ENCODE results near the gene LATS1. TPM values are rescaled to one million over a fixed set of nuclear protein-coding genes. Genes with fewer than 3 reads are reported as not detected.
A peak's percentile ranks its signal among the peaks of the same experiment; 100 is the strongest.
"Not testable (repeated sequence)": the region's sequence is repeated elsewhere in the genome, so short reads cannot be mapped to it uniquely, and the experiment has no call there.

The LATS1 gene
- total RNA-seq, 6 experiments from 2014 or later = 9.5 to 16.6 (median 10.9) TPM

- Histone ChIP-seq H3K4me1 (peaks cover 0 to 52% (median 19%) of the 10 kb centered on the region in 4 donors), H3K27me3 (no peaks in the 10 kb centered on the region), H3K4me3 (no peak overlapping the region), H3K36me3 (no peaks in the 10 kb centered on the region), H3K9me3 (no peaks in the 10 kb centered on the region), H3K27ac (peak overlapping the region in 2 of 3 donors; percentile 93 to 94)
- intact Hi-C loops (cut with DNase I) = no loop called here
- no peak for TF ChIP-seq CTCF (IDR thresholded peaks at IDR 0.05)
- no peak for TF ChIP-seq POLR2A (IDR thresholded peaks at IDR 0.05)
- ATAC-seq = no peak
- WGBS (ENCODE audit: insufficient coverage, low coverage, low lambda C conversion rate, missing lambda C conversion rate) = 73% methylated on average over 4 of the region's 8 CpGs
- no peak for DNase-seq
Observed at GRCh38 chr6:149751239-149751638, 33.3 kb upstream of the LATS1 start.

GRCh38 chr6:149750136-149750609, 32.3 kb upstream of the LATS1 start:
- 0% methylated on average over 7 of the region's 25 CpGs for WGBS (ENCODE audit: insufficient coverage, low coverage, low lambda C conversion rate, missing lambda C conversion rate)
- Histone ChIP-seq H3K4me1 (peaks cover 0 to 49% (median 21%) of the 10 kb centered on the region in 4 donors), H3K27ac (peak overlapping the region; percentile 87 to 94 (median 93)), H3K27me3 (no peaks in the 10 kb centered on the region), H3K36me3 (no peaks in the 10 kb centered on the region), H3K4me3 (peak overlapping the region; percentile 83 to 93 (median 92)), H3K9me3 (no peaks in the 10 kb centered on the region)
- ATAC-seq = peak; percentile 17 to 60 (median 22)
- TF ChIP-seq POLR2A (IDR thresholded peaks at IDR 0.05) (no peak), CTCF (IDR thresholded peaks at IDR 0.05) (no peak)
- intact Hi-C loops (cut with DNase I) = no loop called here
- DNase-seq = peak; percentile 54 to 69 (median 64)

- H3K27ac ChIP-seq = peak within 1 kb of the TSS; percentile 87 to 94 (median 93)
- ATAC-seq (peak; percentile 91 to 96 (median 92)), DNase-seq (peak; percentile 92 to 94 (median 94))
- TF ChIP-seq CTCF (IDR thresholded peaks at IDR 0.05) (no peak), POLR2A (IDR thresholded peaks at IDR 0.05) (peak; percentile 91)
- peaks cover 0 to 49% (median 23%) of the 10 kb centered on the region in 4 donors for H3K4me1 ChIP-seq
- intact Hi-C loops (cut with DNase I) = no loop called here
- WGBS (ENCODE audit: insufficient coverage, low coverage, low lambda C conversion rate, missing lambda C conversion rate) = 0% methylated on average over 4 of the region's 60 CpGs
- no peaks in the 10 kb centered on the region for H3K27me3 ChIP-seq
- H3K36me3 ChIP-seq = no peaks in the 10 kb centered on the region
- H3K4me3 ChIP-seq = peak within 1 kb of the TSS; percentile 83 to 93 (median 92)
- no peaks in the 10 kb centered on the region for H3K9me3 ChIP-seq
Observed at GRCh38 chr6:149749594-149750135, 31.8 kb upstream of the LATS1 start, which contains the start of gene PCMT1. Gene PCMT1, plus strand, starts transcription at chr6:149749741. Its CDS starts 161 bp downstream, at chr6:149749902.

- ATAC-seq = peak; percentile 52 to 74 (median 66)
- H3K36me3 ChIP-seq; DNase-seq; intact Hi-C loops (cut with DNase I); H3K9me3 ChIP-seq; H3K27me3 ChIP-seq: not testable (repeated sequence)
- Histone ChIP-seq H3K4me3 (peak overlapping the region; percentile 83 to 93 (median 92)), H3K27ac (peak overlapping the region; percentile 87 to 94 (median 93)), H3K4me1 (peaks cover 0 to 48% (median 23%) of the 10 kb centered on the region in 4 donors)
- no CpG with 5 or more reads among the region's 38 CpGs for WGBS (ENCODE audit: insufficient coverage, low coverage, low lambda C conversion rate, missing lambda C conversion rate)
Observed at GRCh38 chr6:149749082-149749593, 31.2 kb upstream of the LATS1 start.
